GDM1 (cell line): Measurements from ENCODE around the gene GNE.

Experiments used
- DNase-seq: peaks from one replicate; lab custom pipeline; 2025; lab: John Stamatoyannopoulos, UW

The GNE gene

DNA sequence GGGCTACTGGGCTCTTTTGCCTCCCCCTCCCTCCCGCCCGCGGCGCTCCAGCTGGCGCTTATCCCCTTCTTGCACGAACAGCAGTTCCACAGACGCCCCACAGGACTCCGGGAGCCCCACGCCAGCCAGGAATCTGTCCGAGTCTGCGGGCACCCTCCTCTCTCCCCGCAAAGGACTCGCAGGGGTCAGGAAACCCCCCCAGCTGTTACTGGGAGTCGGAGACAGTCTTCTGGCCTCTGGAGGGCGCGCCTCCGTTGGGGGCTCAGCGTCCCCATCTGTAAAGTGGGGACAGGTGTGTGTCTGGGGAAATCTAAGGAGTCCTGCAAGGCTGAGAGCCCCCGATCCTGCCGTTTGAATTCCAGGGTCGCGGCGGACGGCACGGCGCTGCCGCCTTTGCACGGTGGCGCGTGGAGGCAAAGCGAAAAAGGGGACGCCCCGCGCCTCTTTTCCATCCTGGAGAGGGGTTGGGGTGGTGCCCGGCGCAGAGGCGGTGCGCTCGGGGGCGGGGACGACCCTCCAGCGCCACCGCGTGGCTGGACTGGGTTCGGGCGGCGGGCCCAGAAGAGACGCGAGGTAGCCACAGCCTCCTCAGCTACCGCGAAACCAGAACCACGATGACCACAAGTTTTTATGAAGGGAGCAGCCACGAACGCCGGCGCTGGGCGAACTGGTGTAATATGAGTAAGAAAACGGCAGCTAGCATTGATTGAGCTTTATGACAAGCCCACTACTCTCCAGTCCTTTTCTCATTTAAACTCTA is 91.9 kb downstream of the GNE start:
- DNase-seq: peak; percentile 68

DNA sequence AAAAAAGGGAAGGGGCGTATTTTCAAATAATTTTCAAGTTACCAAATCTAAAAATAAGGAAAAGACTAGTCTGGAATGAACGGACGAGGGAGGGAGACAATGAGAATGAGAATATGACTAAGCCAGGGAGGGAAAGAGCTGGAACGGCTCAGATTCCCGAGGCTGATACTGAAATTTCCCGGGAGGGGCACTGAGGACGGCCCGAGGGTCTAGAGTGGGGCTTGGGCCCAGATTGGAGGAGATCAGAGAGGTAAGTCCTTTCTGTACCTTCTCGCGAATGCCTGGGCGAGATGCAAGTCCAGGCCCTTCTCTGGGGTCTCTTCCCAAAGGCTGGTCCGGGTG is 92.5 kb downstream of the GNE start:
- DNase-seq: no peak

DNA sequence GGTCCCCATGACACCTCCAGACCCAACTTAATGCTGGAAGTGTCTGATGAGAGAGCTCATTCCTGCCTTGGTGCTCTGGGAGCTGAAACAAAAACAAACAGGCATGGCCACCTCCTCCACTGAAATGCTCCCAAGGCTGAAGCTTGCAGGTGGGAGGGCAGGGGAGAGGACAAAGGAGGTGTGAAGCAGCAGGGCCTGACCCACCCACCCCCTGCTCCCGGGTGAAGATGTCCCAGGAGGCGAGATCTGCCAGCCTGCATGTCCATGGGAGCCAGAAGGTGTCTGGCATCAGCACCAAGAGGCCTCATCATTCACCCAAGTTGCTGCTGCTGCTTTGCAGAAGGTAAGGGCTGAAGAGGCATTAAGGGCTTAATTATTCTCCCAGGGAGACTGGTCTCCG is 93.3 kb downstream of the GNE start:
- DNase-seq: no peak
